Ishikawa (cell line): ENCODE measurements around the gene TMEM169.

Source experiments
- CEBPB ChIP-seq: IDR thresholded peaks from 2 replicates; pipeline ENCODE4 v1.6.1; 2012
- CREB1 ChIP-seq: IDR thresholded peaks from 2 replicates; pipeline ENCODE4 v1.6.1; 2012; ENCODE audit warnings: low read depth
- EGR1 ChIP-seq: IDR thresholded peaks from 2 replicates; pipeline ENCODE4 v1.6.1; 2012
- EP300 ChIP-seq: IDR thresholded peaks from 2 replicates; pipeline ENCODE4 v1.6.1; 2012; ENCODE audit warnings: borderline replicate concordance
- FOXM1 ChIP-seq: IDR thresholded peaks from 2 replicates; pipeline ENCODE4 v1.6.1; 2012; ENCODE audit warnings: low read depth, borderline replicate concordance
- MAX ChIP-seq: IDR thresholded peaks from 2 replicates; pipeline ENCODE4 v1.6.1; 2012
- NFIC ChIP-seq: IDR thresholded peaks from 2 replicates; pipeline ENCODE4 v1.6.1; 2012
- RAD21 ChIP-seq: IDR thresholded peaks from 2 replicates; pipeline ENCODE4 v1.6.1; 2012; ENCODE audit warnings: low read depth
- REST ChIP-seq: IDR thresholded peaks from 2 replicates; pipeline ENCODE4 v1.6.1; 2012; ENCODE audit warnings: low read depth, mild to moderate bottlenecking
- TAF1 ChIP-seq: IDR thresholded peaks from 2 replicates; pipeline ENCODE4 v1.6.1; 2012; ENCODE audit warnings: low read depth, mild to moderate bottlenecking
- TCF12 ChIP-seq: IDR thresholded peaks from 2 replicates; pipeline ENCODE4 v1.6.1; 2012; ENCODE audit warnings: low read depth
- TEAD4 ChIP-seq: IDR thresholded peaks from 2 replicates; pipeline ENCODE4 v1.6.1; 2012
- USF1 ChIP-seq: IDR thresholded peaks from 2 replicates; pipeline ENCODE4 v1.6.1; 2012
- YY1 ChIP-seq: IDR thresholded peaks from 2 replicates; pipeline ENCODE4 v1.6.1; 2012; ENCODE audit warnings: low read depth
- ZBTB7A ChIP-seq: IDR thresholded peaks from 2 replicates; pipeline ENCODE4 v1.6.1; 2012; ENCODE audit warnings: low read depth

TMEM169 gene

GRCh38 chr2:216111122-216111521, 29.4 kb downstream of the TMEM169 start:
- TF ChIP-seq TEAD4, result no peak
- no peak for TF ChIP-seq REST
- TF ChIP-seq NFIC, result no peak
- no peak for TF ChIP-seq TCF12
- TF ChIP-seq CREB1, result no peak
- no peak for TF ChIP-seq EP300
- TF ChIP-seq EGR1, result no peak
- no peak for TF ChIP-seq RAD21
- no peak for TF ChIP-seq ZBTB7A
- TF ChIP-seq YY1, result no peak
- TF ChIP-seq MAX, result no peak
- TF ChIP-seq USF1, result no peak
- no peak for TF ChIP-seq TAF1

GRCh38 chr2:216112926-216113325, 31.2 kb downstream of the TMEM169 start:
- no peak for TF ChIP-seq MAX
- no peak for TF ChIP-seq TCF12
- no peak for TF ChIP-seq REST
- no peak for TF ChIP-seq USF1
- TF ChIP-seq CEBPB, result no peak
- TF ChIP-seq NFIC, result no peak
- no peak for TF ChIP-seq CREB1
- TF ChIP-seq EP300, result no peak
- TF ChIP-seq TAF1, result no peak
- no peak for TF ChIP-seq ZBTB7A

- TF ChIP-seq TEAD4 (no peak), TCF12 (no peak), RAD21 (no peak), REST (no peak), EP300 (no peak), CEBPB (no peak), YY1 (no peak), ZBTB7A (no peak), EGR1 (no peak), FOXM1 (no peak), USF1 (no peak), TAF1 (no peak), MAX (no peak), CREB1 (no peak), NFIC (no peak)
Measured at GRCh38 chr2:216113572-216113971, 31.9 kb downstream of the TMEM169 start.

GRCh38 chr2:216114382-216114713, 32.6 kb downstream of the TMEM169 start:
- TF ChIP-seq YY1 (no peak), USF1 (no peak), MAX (no peak)
